Right cardiac atrium (tissue), 5 donors: Measurements from ENCODE around the gene YEATS4. TPM values are rescaled to one million over a fixed set of nuclear protein-coding genes. Genes with fewer than 3 reads are reported as not detected.
"Not testable (repeated sequence)": the region's sequence is repeated elsewhere in the genome, so short reads cannot be mapped to it uniquely, and the experiment has no call there.

Experiments
- ATAC-seq, 2 donors: fragments of 200-7000 bp; cut with Tn5 transposase; one replicate each; pipeline versions ENCODE4 v1.8.0 to v1.9.1; 2020; ENCODE audit warnings: moderate library complexity in 2 of 2, mild to moderate bottlenecking in 1 of 2
- DNase-seq, 3 donors: peaks; one replicate each; pipeline ENCODE4 v3.0.0-alpha.2; 2020
- H3K27ac ChIP-seq: one replicate; pipeline ENCODE4 v1.5.1; 2013; ENCODE audit warnings: mild to moderate bottlenecking, low read length, control low read depth, moderate library complexity
- H3K27me3 ChIP-seq: one replicate; pipeline ENCODE4 v1.6.1; 2013; ENCODE audit not compliant: control insufficient read depth, insufficient read depth
- H3K4me1 ChIP-seq: one replicate; pipeline ENCODE4 v1.6.1; 2013; ENCODE audit warnings: low read length; ENCODE audit not compliant: control insufficient read depth, insufficient read depth
- H3K4me3 ChIP-seq: one replicate; pipeline ENCODE4 v1.5.1; 2013; ENCODE audit warnings: low read length, control low read depth
- H3K9me3 ChIP-seq: one replicate; pipeline ENCODE4 v1.6.1; 2013; ENCODE audit warnings: low read length; ENCODE audit not compliant: control insufficient read depth
- WGBS: extraction: QIAGEN DNeasy Blood & Tissue Kit; methylation state at CpG from one replicate; pipeline ENCODE4 v1.1.7; 2013; 5-methylcytosine and 5-hydroxymethylcytosine counted together
- intact Hi-C, 4 donors: fragments of 100-400 bp; cut with DNase I; formaldehyde crosslinking; loops; one replicate each; pipeline versions ENCODE4 v1.11.0 to v1.14.0; 2022 to 2023
- long read RNA-seq, 4 donors: library from polyadenylated mRNA; unstranded; transcript quantifications; one replicate each; pipeline ENCODE4 v2.0.0, GENCODE V29; 2020 to 2021
- polyA plus RNA-seq: library from polyadenylated mRNA; stranded (reverse); fragments of 200-250 nt; gene quantifications from one replicate; pipeline ENCODE4 v1.2.3, GENCODE V29; 2013
- total RNA-seq, 4 donors: library from RNA; stranded (reverse); fragmentation: NEBNext Ultra II Directional; extraction: Animal tissue kit (Norgen Biotek cat#: 25700); gene quantifications; one replicate each; pipeline ENCODE4 v1.2.1, GENCODE V29; 2021
- donor health status: healthy with polysubstance abuse.
- donor health status: DM: no; HTN: yes; CAD: no.
- donor health status: DM: no; HTN: no; CAD: no.
- donor health status: DM: no; HTN: yes; CAD: no; lungs with severe emphysema.
- donor health status: DM: yes; HTN: yes; CAD: no.

The YEATS4 gene
- 10 to 100 TPM in 2 of 4 donors, 1 to 10 TPM in 2; 6.8 to 15.2 (median 10.8) TPM for total RNA-seq
- 11.5 TPM for polyA plus RNA-seq
- long read RNA-seq, donor 1, transcript YEATS4-201 (7 exons, 1,434 nt) = major isoform, 11 of 13 reads
- long read RNA-seq, donor 1, partial matches to known transcripts = 1 of 13 reads
- long read RNA-seq, donor 1, other reads (novel, unspliced or antisense) = 0 of 13 reads
- long read RNA-seq, donor 2, transcript YEATS4-201 (7 exons, 1,434 nt) = major isoform, 8 of 8 reads
- long read RNA-seq, donor 2, partial matches to known transcripts = 0 of 8 reads
- long read RNA-seq, donor 2, other reads (novel, unspliced or antisense) = 0 of 8 reads
- long read RNA-seq, donor 3, transcript YEATS4-201 (7 exons, 1,434 nt) = major isoform, 27 of 30 reads
- long read RNA-seq, donor 3, partial matches to known transcripts = 1 of 30 reads
- long read RNA-seq, donor 3, other reads (novel, unspliced or antisense) = 2 of 30 reads
- long read RNA-seq, donor 4, transcript YEATS4-201 (7 exons, 1,434 nt) = major isoform, 13 of 14 reads
- long read RNA-seq, donor 4, partial matches to known transcripts = 0 of 14 reads
- long read RNA-seq, donor 4, other reads (novel, unspliced or antisense) = 1 of 14 reads

- intact Hi-C loops = no loop called here
- DNase-seq (peak; percentile 86 to 96 (median 94)), ATAC-seq (peak; percentile 99)
- H3K27me3 ChIP-seq = no peaks in the 10 kb centered on the region
- H3K9me3 ChIP-seq = no peaks in the 10 kb centered on the region
- H3K27ac ChIP-seq = peak within 1 kb of the TSS; percentile 88
- H3K4me1 ChIP-seq = no peaks in the 10 kb centered on the region
- H3K4me3 ChIP-seq = peak within 1 kb of the TSS; percentile 79
- WGBS = under 1% methylated on average over 70 of the region's 70 CpGs
Observed at GRCh38 chr12:69359531-69360347, at the start of gene YEATS4. YEATS4 (plus strand) TSS chr12:69359743; CDS start chr12:69359973, 230 bp downstream.

GRCh38 chr12:69313209-69313608 is 46.3 kb upstream of the YEATS4 start:
- no peak overlapping the region for H3K4me3 ChIP-seq
- no peaks in the 10 kb centered on the region for H3K9me3 ChIP-seq
- no peak overlapping the region for H3K27ac ChIP-seq
- intact Hi-C loops = no loop called here
- WGBS = 96% methylated on average over 3 of the region's 3 CpGs
- H3K27me3 ChIP-seq = no peaks in the 10 kb centered on the region
- no peaks in the 10 kb centered on the region for H3K4me1 ChIP-seq
- no peak for DNase-seq
- no peak for ATAC-seq

GRCh38 chr12:69316784-69317183 is 42.8 kb upstream of the YEATS4 start:
- intact Hi-C loops, H3K4me1 ChIP-seq, H3K4me3 ChIP-seq: not testable (repeated sequence)

GRCh38 chr12:69317233-69317632 is 42.3 kb upstream of the YEATS4 start:
- intact Hi-C loops, DNase-seq, H3K4me1 ChIP-seq, H3K27ac ChIP-seq, H3K27me3 ChIP-seq, ATAC-seq, H3K4me3 ChIP-seq, H3K9me3 ChIP-seq: not testable (repeated sequence)
- WGBS = 78% methylated on average over 2 of the region's 2 CpGs

More at GRCh38 chr12:69316784-69317183, 42.8 kb upstream of the YEATS4 start:
- ATAC-seq, DNase-seq, H3K27ac ChIP-seq, H3K27me3 ChIP-seq, H3K9me3 ChIP-seq: not testable (repeated sequence)

GRCh38 chr12:69318225-69318624 is 41.3 kb upstream of the YEATS4 start:
- H3K27me3 ChIP-seq = no peaks in the 10 kb centered on the region
- 91% methylated on average over 2 of the region's 2 CpGs for WGBS
- intact Hi-C loops = no loop called here
- no peaks in the 10 kb centered on the region for H3K4me1 ChIP-seq
- no peak for DNase-seq
- no peaks in the 10 kb centered on the region for H3K9me3 ChIP-seq
- H3K27ac ChIP-seq = no peak overlapping the region
- H3K4me3 ChIP-seq = no peak overlapping the region
- ATAC-seq = no peak

GRCh38 chr12:69321351-69321750 is 38.2 kb upstream of the YEATS4 start:
- no peak for ATAC-seq
- H3K4me3 ChIP-seq = no peak overlapping the region
- no peaks in the 10 kb centered on the region for H3K4me1 ChIP-seq
- no peak overlapping the region for H3K27ac ChIP-seq
- intact Hi-C loops = no loop called here
- no peaks in the 10 kb centered on the region for H3K9me3 ChIP-seq
- DNase-seq = no peak
- 70% methylated on average over 1 of the region's 1 CpG for WGBS
- no peaks in the 10 kb centered on the region for H3K27me3 ChIP-seq

- intact Hi-C loops = no loop called here
Observed at GRCh38 chr12:69324797-69325466, 34.6 kb upstream of the YEATS4 start.

GRCh38 chr12:69328426-69328825 is 31.1 kb upstream of the YEATS4 start:
- H3K27ac ChIP-seq = no peak overlapping the region
- H3K9me3 ChIP-seq = no peaks in the 10 kb centered on the region
- H3K27me3 ChIP-seq = no peaks in the 10 kb centered on the region
- no peak for ATAC-seq
- no peak for DNase-seq
- intact Hi-C loops = no loop called here
- H3K4me3 ChIP-seq = no peak overlapping the region
- no peaks in the 10 kb centered on the region for H3K4me1 ChIP-seq
- 52% methylated on average over 3 of the region's 3 CpGs for WGBS

More at GRCh38 chr12:69324797-69325466, 34.6 kb upstream of the YEATS4 start:
- no peak overlapping the region for H3K4me3 ChIP-seq
- 66% methylated on average over 2 of the region's 2 CpGs for WGBS
- H3K9me3 ChIP-seq = no peaks in the 10 kb centered on the region
- no peak overlapping the region for H3K27ac ChIP-seq
- DNase-seq (no peak), ATAC-seq (no peak)
- no peaks in the 10 kb centered on the region for H3K27me3 ChIP-seq
- no peaks in the 10 kb centered on the region for H3K4me1 ChIP-seq

GRCh38 chr12:69329669-69330428 is 29.7 kb upstream of the YEATS4 start:
- intact Hi-C loops = no loop called here
- Histone ChIP-seq H3K27ac (no peak overlapping the region), H3K27me3 (no peaks in the 10 kb centered on the region), H3K9me3 (no peaks in the 10 kb centered on the region), H3K4me3 (no peak overlapping the region), H3K4me1 (no peaks in the 10 kb centered on the region)
- WGBS = 61% methylated on average over 8 of the region's 8 CpGs
- ATAC-seq (no peak), DNase-seq (no peak)
